WTC11 (cell line): ENCODE results near the gene SMOC2. TPM values are rescaled to one million over a fixed set of nuclear protein-coding genes. Genes with fewer than 3 reads are reported as not detected.

Source experiments
- ATAC-seq: fragments of 200-7000 bp; cut with Tn5 transposase; 2 replicates; pipeline ENCODE4 v1.10.0; 2021; ENCODE audit warnings: mild to moderate bottlenecking, moderate library complexity
- CTCF ChIA-PET: fragments of 300-600 bp; sonication (Branson Sonifier 250); formaldehyde crosslinking; loops from one replicate; lab custom pipeline; 2021; ENCODE audit warnings: antibody characterized with exemption; lab: Charles Lee
- POLR2A ChIA-PET: fragments of 350-600 bp; sonication (Branson Sonifier 250); formaldehyde crosslinking; loops from one replicate; lab custom pipeline; 2021; ENCODE audit warnings: antibody characterized with exemption; lab: Charles Lee
- DNase-seq: peaks from one replicate; pipeline ENCODE4 v3.0.0; 2021; ENCODE audit warnings: low spot score
- H3K27ac Mint-ChIP-seq: 2 replicates; pipeline ENCODE4 v1.8.0; 2021; ENCODE audit warnings: mixed read lengths
- H3K27me3 Mint-ChIP-seq: 2 replicates; pipeline ENCODE4 v1.8.0; 2021; ENCODE audit warnings: low read depth, mild to moderate bottlenecking, moderate library complexity, mixed read lengths
- H3K36me3 Mint-ChIP-seq: 2 replicates; pipeline ENCODE4 v1.8.0; 2021; ENCODE audit warnings: mixed read lengths
- H3K4me1 Mint-ChIP-seq: 2 replicates; pipeline ENCODE4 v1.8.0; 2022; ENCODE audit warnings: mixed read lengths
- H3K4me3 Mint-ChIP-seq: 2 replicates; pipeline ENCODE4 v1.8.0; 2021; ENCODE audit warnings: mild to moderate bottlenecking, moderate library complexity, mixed read lengths
- H3K9me3 Mint-ChIP-seq: 2 replicates; pipeline ENCODE4 v1.8.0; 2021; ENCODE audit warnings: mixed read lengths
- FOXJ3 ChIP-seq: sonication (generic); formaldehyde crosslinking; IDR thresholded peaks from 2 replicates; pipeline ENCODE4 v1.9.0; 2021; ENCODE audit warnings: missing genetic modification reagents, mild to moderate bottlenecking, borderline replicate concordance
- FOXK1 ChIP-seq: sonication (generic); formaldehyde crosslinking; IDR thresholded peaks from 2 replicates; pipeline ENCODE4 v1.8.0; 2022; ENCODE audit warnings: mild to moderate bottlenecking, moderate library complexity, missing genetic modification reagents
- IRF2 ChIP-seq: sonication (generic); formaldehyde crosslinking; IDR thresholded peaks from 2 replicates; pipeline ENCODE4 v1.8.0; 2022; ENCODE audit warnings: low read depth, missing genetic modification reagents, borderline replicate concordance
- JAZF1 ChIP-seq: fragments of 250-450 bp; sonication (Bioruptor Pico); IDR thresholded peaks from 2 replicates; pipeline ENCODE4 v1.9.0; 2021; ENCODE audit warnings: moderate library complexity, mild to moderate bottlenecking, inconsistent platforms
- JUN ChIP-seq: sonication (generic); formaldehyde crosslinking; IDR thresholded peaks from 2 replicates; pipeline ENCODE4 v1.8.0; 2023; ENCODE audit warnings: mild to moderate bottlenecking, missing genetic modification reagents
- NFATC4 ChIP-seq: fragments of 250-450 bp; sonication (Bioruptor Pico); IDR thresholded peaks from 2 replicates; pipeline ENCODE4 v1.9.0; 2021; ENCODE audit warnings: mild to moderate bottlenecking
- NR1H2 ChIP-seq: sonication (generic); formaldehyde crosslinking; IDR thresholded peaks from 2 replicates; pipeline ENCODE4 v1.9.0; 2021; ENCODE audit warnings: mild to moderate bottlenecking, moderate library complexity, missing genetic modification reagents
- NR3C1 ChIP-seq: sonication (generic); formaldehyde crosslinking; conservative IDR thresholded peaks from 2 replicates; pipeline ENCODE4 v1.8.1; 2023; ENCODE audit warnings: low read depth, mild to moderate bottlenecking, missing genetic modification reagents
- PRRX2 ChIP-seq: fragments of 250-450 bp; sonication (Bioruptor Pico); IDR thresholded peaks from 2 replicates; pipeline ENCODE4 v1.8.0; 2021; ENCODE audit warnings: mild to moderate bottlenecking
- RELA ChIP-seq: sonication (generic); formaldehyde crosslinking; IDR thresholded peaks from 2 replicates; pipeline ENCODE4 v1.8.1; 2022; ENCODE audit warnings: missing genetic modification reagents, mild to moderate bottlenecking, borderline replicate concordance
- TEAD4 ChIP-seq: sonication (generic); formaldehyde crosslinking; IDR thresholded peaks from 2 replicates; pipeline ENCODE4 v1.8.0; 2022; ENCODE audit warnings: mild to moderate bottlenecking, missing genetic modification reagents
- ZBTB21 ChIP-seq: sonication (generic); formaldehyde crosslinking; IDR thresholded peaks from 2 replicates; pipeline ENCODE4 v1.8.1; 2023; ENCODE audit warnings: mild to moderate bottlenecking, missing genetic modification reagents, borderline replicate concordance
- ZNF121 ChIP-seq: sonication (generic); formaldehyde crosslinking; IDR thresholded peaks from 2 replicates; pipeline ENCODE4 v1.8.0; 2023; ENCODE audit warnings: missing genetic modification reagents
- ZNF423 ChIP-seq: fragments of 250-450 bp; sonication (Bioruptor Pico); IDR thresholded peaks from 2 replicates; pipeline ENCODE4 v2.1.2; 2022; ENCODE audit warnings: mild to moderate bottlenecking, moderate library complexity
- total RNA-seq: library from RNA; stranded (reverse); gene quantifications from 3 replicates; pipeline ENCODE4 v1.2.3, GENCODE V29; 2021
- TF ChIP-seq, protein P1 (sequence below): fragments of 200-600 bp; IDR thresholded peaks from 2 replicates; pipeline ENCODE4 v1.8.0; 2022; ENCODE audit warnings: antibody characterized with exemption
- TF ChIP-seq, protein P2 (sequence below): sonication (generic); formaldehyde crosslinking; IDR thresholded peaks from 2 replicates; pipeline ENCODE4 v1.8.0; 2022; ENCODE audit warnings: mild to moderate bottlenecking, missing genetic modification reagents
- TF ChIP-seq, protein P3 (sequence below): sonication (generic); formaldehyde crosslinking; IDR thresholded peaks from 2 replicates; pipeline ENCODE4 v1.8.1; 2023; ENCODE audit warnings: mild to moderate bottlenecking, missing genetic modification reagents, borderline replicate concordance
- TF ChIP-seq, protein P4 (sequence below): sonication (generic); formaldehyde crosslinking; conservative IDR thresholded peaks from 2 replicates; pipeline ENCODE4 v1.8.1; 2022; ENCODE audit warnings: mild to moderate bottlenecking, missing genetic modification reagents
- TF ChIP-seq, protein P5 (sequence below): sonication (generic); formaldehyde crosslinking; IDR thresholded peaks from 2 replicates; pipeline ENCODE4 v1.8.1; 2023; ENCODE audit warnings: mild to moderate bottlenecking, missing genetic modification reagents
- TF ChIP-seq, protein P6 (sequence below): sonication (generic); formaldehyde crosslinking; IDR thresholded peaks from 2 replicates; pipeline ENCODE4 v1.8.0; 2022; ENCODE audit warnings: missing genetic modification reagents

The SMOC2 gene
- total RNA-seq, 1 experiment from 2014 or later: 3.9 TPM

DNA sequence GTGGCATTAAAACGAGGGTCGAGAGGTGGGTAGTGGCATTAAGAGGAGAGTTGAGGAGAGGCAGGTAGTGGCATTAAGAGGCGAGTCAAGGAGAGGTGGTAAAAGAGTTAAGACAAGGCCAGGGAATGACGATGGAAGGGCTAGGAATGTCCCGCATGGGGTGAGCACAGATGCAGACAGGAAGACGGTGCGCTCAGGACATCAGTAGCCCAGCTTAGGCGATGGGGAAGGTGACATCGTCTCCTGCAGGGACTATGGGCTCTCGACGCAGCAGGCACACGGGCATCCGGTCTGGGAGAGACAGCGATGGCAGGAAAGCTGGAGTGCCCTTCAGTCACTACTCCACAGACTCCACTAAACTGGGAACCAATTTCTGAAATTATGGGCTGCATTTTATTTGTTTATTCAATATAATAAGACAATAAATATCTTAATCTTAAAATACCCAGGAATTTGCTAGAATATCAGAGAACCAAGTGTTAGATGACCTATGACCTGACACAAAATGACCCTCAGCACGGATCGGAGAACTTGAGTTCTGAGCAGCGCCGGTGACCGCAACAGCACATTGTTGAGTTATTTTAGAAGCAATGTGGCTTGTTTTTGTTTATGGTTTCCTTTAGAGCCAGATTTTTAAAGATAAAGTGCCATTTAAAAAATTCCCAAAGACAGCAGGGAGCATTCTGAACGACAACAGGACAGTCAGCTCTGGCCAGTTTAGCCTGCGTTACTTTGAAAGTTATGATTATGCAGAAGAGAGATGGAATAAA lies 177.7 kb downstream of the SMOC2 start (continued):
- TF ChIP-seq, protein P1, sequence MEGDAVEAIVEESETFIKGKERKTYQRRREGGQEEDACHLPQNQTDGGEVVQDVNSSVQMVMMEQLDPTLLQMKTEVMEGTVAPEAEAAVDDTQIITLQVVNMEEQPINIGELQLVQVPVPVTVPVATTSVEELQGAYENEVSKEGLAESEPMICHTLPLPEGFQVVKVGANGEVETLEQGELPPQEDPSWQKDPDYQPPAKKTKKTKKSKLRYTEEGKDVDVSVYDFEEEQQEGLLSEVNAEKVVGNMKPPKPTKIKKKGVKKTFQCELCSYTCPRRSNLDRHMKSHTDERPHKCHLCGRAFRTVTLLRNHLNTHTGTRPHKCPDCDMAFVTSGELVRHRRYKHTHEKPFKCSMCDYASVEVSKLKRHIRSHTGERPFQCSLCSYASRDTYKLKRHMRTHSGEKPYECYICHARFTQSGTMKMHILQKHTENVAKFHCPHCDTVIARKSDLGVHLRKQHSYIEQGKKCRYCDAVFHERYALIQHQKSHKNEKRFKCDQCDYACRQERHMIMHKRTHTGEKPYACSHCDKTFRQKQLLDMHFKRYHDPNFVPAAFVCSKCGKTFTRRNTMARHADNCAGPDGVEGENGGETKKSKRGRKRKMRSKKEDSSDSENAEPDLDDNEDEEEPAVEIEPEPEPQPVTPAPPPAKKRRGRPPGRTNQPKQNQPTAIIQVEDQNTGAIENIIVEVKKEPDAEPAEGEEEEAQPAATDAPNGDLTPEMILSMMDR: no peak

DNA sequence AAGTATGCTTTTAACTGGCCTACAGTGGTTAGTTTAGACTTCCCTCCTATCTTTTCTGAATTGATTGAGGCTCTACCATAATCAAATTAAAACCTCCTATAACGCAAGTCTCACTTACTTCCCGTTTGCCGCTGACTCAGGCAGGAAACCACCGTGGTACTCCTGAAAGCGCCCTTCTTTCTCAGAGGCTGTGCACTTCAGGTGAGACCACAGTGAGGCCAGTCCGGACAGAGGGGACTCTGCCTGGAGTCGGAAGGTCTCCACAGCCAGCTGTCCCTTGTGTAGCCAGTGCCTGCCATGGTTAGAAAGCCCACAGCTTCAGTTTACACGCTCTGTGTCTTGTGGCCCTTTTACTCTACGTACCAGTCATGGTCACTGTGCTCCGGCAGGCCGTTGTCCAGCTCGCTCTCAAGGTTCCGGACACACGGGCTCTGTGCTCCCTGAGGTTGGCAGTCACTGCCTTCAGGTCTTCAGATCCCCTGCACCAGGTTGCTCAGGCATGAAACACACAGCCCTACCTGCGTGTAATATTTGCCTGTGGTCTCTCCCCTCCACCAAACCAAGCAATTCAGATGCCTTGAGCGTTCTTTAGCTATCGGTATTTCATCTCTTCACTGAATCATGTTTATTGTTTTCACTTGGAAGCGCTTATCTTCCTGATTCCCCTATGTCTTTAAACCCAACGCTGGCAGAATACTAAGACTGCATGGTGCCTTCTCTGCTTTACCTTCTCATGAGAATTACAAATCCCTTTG lies 178.8 kb downstream of the SMOC2 start:
- DNase-seq (no peak), ATAC-seq (no peak)
- POLR2A ChIA-PET: no interaction called here
- TF ChIP-seq ZNF423 (CRISPR knock-in tag) (no peak), NR3C1 (CRISPR knock-in tag) (no peak), JAZF1 (no peak), JUN (CRISPR knock-in tag) (no peak), ZNF121 (CRISPR knock-in tag) (no peak), RELA (CRISPR knock-in tag) (no peak), ZBTB21 (no peak), IRF2 (no peak), NFATC4 (CRISPR knock-in tag) (no peak)
- TF ChIP-seq, protein P2, sequence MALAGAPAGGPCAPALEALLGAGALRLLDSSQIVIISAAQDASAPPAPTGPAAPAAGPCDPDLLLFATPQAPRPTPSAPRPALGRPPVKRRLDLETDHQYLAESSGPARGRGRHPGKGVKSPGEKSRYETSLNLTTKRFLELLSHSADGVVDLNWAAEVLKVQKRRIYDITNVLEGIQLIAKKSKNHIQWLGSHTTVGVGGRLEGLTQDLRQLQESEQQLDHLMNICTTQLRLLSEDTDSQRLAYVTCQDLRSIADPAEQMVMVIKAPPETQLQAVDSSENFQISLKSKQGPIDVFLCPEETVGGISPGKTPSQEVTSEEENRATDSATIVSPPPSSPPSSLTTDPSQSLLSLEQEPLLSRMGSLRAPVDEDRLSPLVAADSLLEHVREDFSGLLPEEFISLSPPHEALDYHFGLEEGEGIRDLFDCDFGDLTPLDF (CRISPR knock-in tag): no peak
- Mint-ChIP-seq H3K4me3 (no peak overlapping the region), H3K9me3 (peaks cover 7% of the 10 kb centered on the region; the same call in 1 of the 2 replicates), H3K27me3 (no peaks in the 10 kb centered on the region), H3K36me3 (peaks cover 6% of the 10 kb centered on the region), H3K4me1 (peaks cover 9% of the 10 kb centered on the region; the same call in 1 of the 2 replicates), H3K27ac (no peak overlapping the region)
- CTCF ChIA-PET: no interaction called here

DNA sequence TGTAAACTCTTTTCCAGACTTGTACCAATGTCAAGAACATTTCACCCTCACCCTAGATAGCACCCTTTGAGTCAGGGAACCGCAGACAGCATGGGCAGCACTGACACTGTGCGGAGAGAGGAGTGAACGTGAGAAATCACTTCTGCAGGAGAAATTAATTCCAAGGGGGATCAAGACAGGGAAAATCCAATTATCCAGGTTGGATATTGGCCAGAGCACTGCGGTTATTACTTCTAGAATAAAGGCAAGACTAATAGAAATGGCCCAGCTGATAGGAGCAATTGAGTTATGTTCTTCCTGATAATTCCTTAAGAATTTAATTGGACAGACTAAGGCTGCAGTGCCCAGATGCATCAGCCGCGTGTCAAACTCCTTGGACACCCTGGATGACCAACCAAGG lies 179.6 kb downstream of the SMOC2 start:
- no peak overlapping the region for H3K4me3 Mint-ChIP-seq
- POLR2A ChIA-PET: no interaction called here
- H3K36me3 Mint-ChIP-seq: peaks cover 6% of the 10 kb centered on the region
- CTCF ChIA-PET: no interaction called here
- H3K9me3 Mint-ChIP-seq: peaks cover 7% of the 10 kb centered on the region; the same call in 1 of the 2 replicates
- DNase-seq: no peak
- H3K27ac Mint-ChIP-seq: no peak overlapping the region
- peaks cover 9% of the 10 kb centered on the region; the same call in 1 of the 2 replicates for H3K4me1 Mint-ChIP-seq
- ATAC-seq: no peak
- H3K27me3 Mint-ChIP-seq: no peaks in the 10 kb centered on the region
- TF ChIP-seq TEAD4 (CRISPR knock-in tag): no peak
- TF ChIP-seq, protein P3, sequence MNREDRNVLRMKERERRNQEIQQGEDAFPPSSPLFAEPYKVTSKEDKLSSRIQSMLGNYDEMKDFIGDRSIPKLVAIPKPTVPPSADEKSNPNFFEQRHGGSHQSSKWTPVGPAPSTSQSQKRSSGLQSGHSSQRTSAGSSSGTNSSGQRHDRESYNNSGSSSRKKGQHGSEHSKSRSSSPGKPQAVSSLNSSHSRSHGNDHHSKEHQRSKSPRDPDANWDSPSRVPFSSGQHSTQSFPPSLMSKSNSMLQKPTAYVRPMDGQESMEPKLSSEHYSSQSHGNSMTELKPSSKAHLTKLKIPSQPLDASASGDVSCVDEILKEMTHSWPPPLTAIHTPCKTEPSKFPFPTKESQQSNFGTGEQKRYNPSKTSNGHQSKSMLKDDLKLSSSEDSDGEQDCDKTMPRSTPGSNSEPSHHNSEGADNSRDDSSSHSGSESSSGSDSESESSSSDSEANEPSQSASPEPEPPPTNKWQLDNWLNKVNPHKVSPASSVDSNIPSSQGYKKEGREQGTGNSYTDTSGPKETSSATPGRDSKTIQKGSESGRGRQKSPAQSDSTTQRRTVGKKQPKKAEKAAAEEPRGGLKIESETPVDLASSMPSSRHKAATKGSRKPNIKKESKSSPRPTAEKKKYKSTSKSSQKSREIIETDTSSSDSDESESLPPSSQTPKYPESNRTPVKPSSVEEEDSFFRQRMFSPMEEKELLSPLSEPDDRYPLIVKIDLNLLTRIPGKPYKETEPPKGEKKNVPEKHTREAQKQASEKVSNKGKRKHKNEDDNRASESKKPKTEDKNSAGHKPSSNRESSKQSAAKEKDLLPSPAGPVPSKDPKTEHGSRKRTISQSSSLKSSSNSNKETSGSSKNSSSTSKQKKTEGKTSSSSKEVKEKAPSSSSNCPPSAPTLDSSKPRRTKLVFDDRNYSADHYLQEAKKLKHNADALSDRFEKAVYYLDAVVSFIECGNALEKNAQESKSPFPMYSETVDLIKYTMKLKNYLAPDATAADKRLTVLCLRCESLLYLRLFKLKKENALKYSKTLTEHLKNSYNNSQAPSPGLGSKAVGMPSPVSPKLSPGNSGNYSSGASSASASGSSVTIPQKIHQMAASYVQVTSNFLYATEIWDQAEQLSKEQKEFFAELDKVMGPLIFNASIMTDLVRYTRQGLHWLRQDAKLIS (CRISPR knock-in tag): no peak
- TF ChIP-seq, protein P4, sequence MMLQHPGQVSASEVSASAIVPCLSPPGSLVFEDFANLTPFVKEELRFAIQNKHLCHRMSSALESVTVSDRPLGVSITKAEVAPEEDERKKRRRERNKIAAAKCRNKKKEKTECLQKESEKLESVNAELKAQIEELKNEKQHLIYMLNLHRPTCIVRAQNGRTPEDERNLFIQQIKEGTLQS: no peak
- TF ChIP-seq, protein P5, sequence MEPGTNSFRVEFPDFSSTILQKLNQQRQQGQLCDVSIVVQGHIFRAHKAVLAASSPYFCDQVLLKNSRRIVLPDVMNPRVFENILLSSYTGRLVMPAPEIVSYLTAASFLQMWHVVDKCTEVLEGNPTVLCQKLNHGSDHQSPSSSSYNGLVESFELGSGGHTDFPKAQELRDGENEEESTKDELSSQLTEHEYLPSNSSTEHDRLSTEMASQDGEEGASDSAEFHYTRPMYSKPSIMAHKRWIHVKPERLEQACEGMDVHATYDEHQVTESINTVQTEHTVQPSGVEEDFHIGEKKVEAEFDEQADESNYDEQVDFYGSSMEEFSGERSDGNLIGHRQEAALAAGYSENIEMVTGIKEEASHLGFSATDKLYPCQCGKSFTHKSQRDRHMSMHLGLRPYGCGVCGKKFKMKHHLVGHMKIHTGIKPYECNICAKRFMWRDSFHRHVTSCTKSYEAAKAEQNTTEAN (CRISPR knock-in tag): no peak
- no peak for TF ChIP-seq NR1H2 (CRISPR knock-in tag)
- no peak for TF ChIP-seq PRRX2 (CRISPR knock-in tag)
- TF ChIP-seq, protein P6, sequence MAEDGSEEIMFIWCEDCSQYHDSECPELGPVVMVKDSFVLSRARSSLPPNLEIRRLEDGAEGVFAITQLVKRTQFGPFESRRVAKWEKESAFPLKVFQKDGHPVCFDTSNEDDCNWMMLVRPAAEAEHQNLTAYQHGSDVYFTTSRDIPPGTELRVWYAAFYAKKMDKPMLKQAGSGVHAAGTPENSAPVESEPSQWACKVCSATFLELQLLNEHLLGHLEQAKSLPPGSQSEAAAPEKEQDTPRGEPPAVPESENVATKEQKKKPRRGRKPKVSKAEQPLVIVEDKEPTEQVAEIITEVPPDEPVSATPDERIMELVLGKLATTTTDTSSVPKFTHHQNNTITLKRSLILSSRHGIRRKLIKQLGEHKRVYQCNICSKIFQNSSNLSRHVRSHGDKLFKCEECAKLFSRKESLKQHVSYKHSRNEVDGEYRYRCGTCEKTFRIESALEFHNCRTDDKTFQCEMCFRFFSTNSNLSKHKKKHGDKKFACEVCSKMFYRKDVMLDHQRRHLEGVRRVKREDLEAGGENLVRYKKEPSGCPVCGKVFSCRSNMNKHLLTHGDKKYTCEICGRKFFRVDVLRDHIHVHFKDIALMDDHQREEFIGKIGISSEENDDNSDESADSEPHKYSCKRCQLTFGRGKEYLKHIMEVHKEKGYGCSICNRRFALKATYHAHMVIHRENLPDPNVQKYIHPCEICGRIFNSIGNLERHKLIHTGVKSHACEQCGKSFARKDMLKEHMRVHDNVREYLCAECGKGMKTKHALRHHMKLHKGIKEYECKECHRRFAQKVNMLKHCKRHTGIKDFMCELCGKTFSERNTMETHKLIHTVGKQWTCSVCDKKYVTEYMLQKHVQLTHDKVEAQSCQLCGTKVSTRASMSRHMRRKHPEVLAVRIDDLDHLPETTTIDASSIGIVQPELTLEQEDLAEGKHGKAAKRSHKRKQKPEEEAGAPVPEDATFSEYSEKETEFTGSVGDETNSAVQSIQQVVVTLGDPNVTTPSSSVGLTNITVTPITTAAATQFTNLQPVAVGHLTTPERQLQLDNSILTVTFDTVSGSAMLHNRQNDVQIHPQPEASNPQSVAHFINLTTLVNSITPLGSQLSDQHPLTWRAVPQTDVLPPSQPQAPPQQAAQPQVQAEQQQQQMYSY (CRISPR knock-in tag): no peak
- TF ChIP-seq FOXJ3 (CRISPR knock-in tag): no peak
- TF ChIP-seq NFATC4 (CRISPR knock-in tag): no peak
- no peak for TF ChIP-seq FOXK1 (CRISPR knock-in tag)
